DMS153 treated with DMSO at 0.1 percent for 48 hours (cell line): ENCODE results near the gene FBXL4.

Source experiments
- DNase-seq: peaks from one replicate; lab custom pipeline; 2025; ENCODE audit not compliant: unreplicated experiment; lab: John Stamatoyannopoulos, UW

Gene FBXL4

DNA sequence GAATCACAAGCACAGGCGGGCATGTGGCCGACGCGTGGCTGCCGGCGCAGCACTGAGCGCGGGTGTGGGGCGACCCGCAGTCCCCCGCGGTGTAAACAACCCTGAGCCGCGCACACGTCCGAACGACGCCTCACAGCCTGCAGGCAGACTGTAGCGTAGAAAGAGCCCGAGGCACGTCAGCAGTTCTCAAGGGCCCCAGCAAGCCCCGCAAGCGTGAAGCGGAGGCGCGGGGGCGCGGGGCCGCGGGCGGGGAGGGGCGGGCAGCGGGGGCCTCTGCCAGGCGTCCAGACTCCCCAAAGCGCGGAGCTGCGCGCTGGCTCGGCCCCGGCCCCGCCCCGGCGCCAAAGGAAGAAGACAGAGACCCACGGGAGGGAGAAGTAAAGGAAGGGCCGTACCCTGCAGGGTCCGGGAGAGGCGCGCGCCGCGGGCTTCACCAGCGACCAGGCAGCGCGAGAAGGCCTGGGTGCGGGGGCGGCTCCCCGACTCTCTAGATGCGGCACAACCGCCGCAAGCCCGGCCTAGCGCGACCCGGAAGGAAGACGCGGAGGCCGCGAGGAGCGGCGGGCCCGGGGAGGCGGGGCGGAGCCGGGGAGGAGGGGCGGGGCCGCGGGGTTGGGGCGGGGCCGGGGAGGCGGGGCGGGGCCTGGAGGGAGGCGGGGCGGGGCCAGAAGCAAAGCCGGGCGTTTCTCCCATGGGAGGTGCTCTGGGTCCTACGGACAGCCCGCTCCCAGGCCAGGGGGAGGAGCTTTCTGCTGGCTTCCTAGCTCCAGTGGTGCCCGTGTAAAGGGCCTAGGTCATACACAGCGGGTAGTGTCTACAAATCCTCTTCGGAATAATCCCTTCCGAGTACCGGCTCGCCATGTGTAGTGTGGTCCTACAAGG lies at the start of gene FBXL4:
TSS of gene FBXL4 (minus strand) at position 536 of the 882 bp plus-strand sequence. CDS start 20,958 bp downstream, outside the sequence.
- peak; percentile 91 for DNase-seq

DNA sequence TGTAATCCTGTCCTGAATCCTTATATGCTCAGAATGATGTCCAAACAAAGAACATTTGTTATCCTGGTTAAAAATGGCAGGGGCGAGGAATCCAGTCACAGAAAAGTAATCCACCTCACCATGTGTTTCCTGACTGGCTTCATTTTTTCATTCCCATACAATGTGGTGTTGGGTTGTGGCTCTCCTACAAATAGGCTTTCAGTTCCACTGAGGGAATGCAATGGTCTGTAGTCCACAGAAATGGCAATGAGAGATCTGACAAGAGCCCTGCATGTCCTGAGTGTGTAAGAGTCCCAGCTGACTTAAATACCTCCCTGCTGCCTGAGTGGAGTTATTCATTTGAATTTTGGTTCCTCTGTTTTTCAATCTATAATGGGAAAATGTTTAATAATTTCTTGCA lies 47.4 kb upstream of the FBXL4 start:
- no peak for DNase-seq

DNA sequence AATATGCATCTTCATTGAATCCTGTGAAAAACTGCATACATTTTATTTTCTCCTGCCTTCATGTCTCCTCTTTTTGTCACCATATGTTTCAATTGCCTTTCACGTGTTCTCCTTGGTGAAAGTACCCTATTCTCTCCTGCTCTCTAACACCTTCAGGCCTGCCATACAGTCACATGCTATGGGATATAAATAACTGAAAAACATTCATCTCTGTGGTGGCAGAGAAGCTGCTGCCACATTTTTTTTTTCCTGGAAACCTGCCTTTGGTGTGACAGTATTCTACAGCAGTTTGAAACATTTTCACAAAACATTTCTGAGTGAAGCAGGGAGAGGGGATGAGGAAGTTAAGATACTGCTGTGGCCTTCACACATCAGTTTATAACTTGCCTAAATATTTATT lies 44.8 kb upstream of the FBXL4 start:
- DNase-seq, result no peak

DNA sequence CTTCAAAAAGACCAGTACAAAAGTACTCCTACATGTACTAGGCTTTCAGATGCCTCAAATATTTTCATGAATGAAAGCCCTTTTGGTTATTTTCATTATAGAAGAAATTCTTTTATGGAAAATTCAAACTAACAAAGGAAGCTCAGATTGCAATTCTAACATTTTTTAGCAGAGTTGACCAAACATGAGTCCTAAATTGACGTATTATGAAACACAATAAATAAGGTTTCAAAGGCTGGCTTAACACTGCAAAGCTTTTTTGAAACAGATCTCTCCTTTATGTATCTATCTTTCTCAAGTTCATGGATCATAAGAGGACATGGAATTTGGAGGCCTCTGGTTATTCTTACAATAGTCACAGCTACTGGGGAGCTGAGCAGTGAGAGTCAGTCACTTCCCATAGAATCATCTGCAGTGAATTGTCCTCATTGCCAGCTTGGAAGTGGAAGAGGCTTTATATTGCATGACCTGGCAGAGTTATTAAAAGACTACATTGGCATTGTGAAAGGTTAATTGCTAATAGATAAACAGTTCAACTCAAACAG lies 38.4 kb upstream of the FBXL4 start:
- DNase-seq, result no peak

DNA sequence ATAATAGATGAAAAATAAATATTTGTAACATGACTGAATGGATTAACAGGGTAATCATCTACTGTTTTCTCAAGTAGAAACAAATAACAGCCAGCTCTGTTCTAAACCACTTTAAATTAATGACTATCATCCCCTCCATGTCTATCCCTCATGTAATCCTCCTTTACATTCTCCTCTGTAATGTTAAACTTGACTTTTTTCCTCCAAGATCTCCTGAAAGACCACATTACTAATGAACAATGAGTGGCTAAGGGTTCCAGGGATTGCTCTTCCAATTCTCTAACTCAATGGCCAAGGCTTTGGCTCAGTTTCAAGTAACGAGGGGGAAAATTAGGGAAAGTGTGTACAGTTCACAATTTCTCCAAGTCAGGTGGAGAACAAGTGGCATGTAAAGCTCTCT lies 37.6 kb upstream of the FBXL4 start:
- no peak for DNase-seq

DNA sequence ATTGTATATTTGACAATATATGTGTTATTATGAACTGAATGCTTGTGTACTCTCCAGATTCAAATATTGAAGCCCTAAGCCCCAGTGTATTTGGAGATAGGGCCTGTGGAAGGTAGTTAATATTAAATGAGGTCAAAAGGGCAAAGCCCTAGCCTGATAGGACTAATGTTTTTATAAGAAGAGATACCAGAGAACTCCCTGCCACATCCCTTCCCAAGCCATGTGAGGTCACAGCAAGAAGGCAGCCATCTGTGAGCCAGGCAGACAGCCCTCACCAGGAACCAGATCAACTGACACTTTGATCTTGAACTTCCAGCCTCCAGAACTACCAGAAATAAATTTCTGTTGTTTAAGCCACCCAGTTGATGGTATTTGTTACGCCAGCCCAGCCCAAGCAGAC lies 36.4 kb upstream of the FBXL4 start:
- no peak for DNase-seq

DNA sequence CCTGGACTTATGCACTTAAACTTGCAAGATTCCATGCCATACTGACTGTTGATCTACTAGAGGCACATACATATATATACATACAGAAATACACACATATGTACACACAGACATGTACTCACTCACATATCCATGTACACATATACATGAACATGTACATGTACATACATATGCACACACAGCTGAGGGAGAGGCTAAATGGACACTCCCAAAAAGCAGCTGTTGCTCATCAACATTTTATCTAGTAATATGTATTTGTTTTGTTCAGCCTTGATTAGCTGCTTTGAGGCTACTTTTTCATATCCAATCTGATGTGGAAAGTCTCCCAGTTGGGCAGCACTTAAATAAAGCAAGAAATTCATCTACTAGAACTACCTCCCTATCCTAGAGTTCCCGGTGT lies 33.7 kb upstream of the FBXL4 start:
- no peak for DNase-seq

DNA sequence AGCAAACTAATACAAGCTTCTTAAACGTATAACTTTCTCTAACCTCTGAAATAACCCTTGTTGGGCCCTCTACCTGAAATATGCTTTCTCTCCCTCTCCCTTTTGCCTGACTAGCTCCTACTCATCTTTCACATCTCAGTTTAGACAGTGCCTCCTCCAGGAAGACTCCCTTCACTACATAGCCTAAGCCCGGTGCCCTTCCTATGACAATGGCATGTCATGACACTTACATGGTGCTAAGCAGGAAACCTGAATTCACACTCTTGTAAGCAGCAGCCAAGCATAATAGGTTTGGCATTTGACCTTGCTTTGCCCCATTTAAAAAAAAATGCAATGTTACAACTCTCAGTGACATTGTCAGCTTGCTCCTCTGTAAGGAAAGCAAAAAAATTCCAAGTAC lies 33.1 kb upstream of the FBXL4 start:
- no peak for DNase-seq

DNA sequence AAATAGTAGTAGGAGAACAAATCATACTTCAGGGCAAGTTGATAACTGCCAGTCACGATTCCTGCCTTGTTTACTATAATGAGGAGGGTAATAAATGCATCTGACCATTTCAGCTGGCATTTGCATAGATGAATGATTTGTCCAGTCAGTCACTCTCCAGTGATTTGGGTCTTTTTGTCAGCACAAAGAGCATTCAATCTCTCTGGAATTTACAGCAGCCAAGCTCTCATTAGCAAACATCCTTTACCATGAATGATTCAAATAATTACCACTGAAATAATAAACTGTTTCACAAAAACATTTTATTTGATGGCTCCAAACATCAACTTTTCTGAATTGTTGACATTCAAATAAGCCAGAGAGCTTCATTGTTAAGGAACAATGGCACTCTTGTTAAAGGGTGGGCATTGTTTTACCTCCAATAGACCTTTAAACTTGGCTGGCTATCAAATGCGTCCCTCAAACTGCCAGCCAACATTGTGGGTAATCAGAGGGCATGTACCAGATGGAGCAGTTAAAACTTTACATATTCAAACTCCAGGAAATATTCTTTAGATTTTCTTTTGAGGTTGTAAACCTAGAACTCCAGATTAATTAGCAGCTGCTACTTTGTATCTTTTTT lies 30.0 kb upstream of the FBXL4 start:
- no peak for DNase-seq

DNA sequence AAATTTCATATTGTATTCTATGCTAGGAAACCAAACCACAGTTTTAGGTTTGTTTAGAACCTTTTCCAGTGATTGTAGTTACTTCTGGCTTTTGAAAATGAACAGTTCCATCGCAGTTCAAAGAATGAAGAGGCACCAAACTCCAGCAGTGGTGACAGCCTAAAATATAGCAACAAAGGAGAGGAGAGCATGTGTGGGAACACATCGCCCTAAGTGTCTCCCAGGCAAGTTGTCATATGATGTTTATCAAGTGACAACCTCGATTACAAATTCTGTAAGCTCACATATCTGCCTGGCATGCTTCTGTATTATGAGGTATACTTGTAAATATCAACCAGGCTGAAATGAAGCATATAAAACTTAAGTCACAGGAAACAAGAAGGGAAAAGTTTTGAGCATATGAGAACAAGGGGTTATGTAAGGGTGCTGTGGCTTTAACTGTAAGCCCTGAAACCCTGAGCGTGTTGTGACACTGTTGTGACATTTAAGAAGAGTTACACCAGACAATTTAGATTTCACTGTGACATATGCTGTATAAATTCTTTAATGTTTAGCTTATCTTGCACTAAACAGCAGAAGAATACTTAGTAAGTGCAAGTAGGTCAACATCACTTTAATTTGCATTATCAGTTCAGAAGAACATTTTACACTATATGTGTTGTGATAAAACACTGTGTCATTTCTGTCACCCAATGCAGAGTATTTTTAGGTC lies 29.1 kb upstream of the FBXL4 start:
- DNase-seq, result no peak

DNA sequence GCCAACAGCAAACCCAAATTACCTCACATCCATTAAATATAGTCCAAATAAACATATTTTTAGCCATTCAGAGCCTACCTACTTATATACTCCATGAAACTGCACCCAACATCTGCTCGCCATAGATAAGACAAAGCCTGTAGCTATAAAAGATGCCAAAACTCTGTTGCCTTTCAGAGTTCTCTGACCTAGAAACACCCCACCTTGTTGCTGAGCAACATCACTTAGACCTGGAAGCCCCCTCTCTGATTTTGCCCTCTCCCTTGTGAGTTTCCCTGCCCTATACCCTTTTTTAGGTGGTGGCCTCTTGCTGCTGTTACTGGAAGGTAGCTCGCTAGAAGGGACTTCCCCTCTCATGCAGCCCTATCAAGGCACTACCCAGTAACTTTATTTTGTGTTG lies 27.7 kb upstream of the FBXL4 start:
- DNase-seq, result no peak

DNA sequence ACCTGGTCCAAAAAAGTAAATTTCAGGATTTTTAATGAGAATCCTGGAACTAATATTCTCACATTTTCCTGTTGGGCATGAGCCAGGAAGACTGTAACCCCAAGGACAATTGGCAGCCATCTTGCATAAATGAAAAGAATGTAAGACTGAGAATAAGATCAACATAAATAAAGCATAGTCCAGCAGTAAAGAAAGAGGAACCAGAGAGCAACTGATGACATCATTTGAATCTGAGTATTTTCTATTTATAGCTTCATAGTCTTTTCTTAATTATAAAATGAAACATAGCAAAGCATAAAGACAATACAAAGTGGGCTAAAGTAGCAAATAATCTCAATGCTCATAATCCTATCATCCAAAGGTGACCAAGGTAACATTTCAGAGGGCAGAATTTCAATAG lies 26.6 kb upstream of the FBXL4 start:
- no peak for DNase-seq

DNA sequence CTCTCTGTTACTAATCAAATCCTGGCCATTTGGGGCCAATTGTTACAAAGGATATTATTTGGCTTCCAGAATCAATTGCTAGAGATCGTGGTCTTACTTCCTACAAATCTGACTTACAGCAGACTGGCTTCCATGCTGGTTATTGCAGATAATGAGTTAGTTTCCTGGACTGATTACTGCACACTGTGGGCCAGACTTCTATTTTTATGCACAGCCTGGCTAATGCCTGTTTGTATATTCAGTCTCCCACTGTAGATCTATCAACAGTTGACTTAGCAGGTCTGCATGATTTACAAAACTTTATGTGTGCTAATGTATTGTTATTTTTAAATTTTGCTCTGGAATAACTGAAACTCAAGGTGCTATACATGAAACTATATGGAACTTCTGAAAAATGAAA lies 25.8 kb upstream of the FBXL4 start:
- no peak for DNase-seq

DNA sequence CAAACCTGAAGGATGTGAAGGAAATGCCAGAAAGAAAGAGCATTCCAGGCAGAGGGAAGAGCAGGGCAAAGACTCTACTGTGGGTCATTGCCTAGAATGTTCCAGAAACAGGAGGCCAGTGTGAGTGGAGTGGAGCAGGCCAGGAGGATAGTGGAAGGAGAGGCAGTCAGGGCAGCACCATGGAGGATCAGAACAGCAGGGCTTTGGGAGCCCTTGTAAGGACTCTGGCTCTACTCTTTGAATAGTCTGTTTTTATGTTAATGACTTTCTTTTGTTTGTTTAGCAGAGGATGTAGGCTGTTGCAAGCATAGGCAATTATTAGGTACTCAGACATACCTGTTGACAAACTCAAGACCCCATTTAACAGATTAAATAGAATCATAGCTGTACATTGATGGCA lies 23.6 kb upstream of the FBXL4 start:
- no peak for DNase-seq

DNA sequence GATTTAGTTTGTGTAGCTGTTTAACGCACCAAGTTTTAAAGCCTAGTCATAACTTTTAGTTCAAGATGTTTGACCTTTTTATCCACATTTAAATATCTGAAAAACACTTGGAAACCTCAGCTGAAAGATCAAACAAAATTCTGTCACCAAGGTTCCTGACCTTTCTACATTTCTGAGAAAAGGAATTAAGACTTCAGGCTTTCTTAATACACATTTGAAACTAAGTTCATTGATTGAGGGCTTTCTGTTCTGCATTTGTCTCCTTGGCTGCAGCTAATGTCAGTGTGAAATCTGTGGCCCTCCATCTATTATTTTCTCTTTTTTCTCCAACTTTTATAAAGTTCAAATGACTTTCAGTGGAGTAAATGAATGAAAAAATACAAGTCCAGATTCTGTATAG lies 22.7 kb upstream of the FBXL4 start:
- no peak for DNase-seq

DNA sequence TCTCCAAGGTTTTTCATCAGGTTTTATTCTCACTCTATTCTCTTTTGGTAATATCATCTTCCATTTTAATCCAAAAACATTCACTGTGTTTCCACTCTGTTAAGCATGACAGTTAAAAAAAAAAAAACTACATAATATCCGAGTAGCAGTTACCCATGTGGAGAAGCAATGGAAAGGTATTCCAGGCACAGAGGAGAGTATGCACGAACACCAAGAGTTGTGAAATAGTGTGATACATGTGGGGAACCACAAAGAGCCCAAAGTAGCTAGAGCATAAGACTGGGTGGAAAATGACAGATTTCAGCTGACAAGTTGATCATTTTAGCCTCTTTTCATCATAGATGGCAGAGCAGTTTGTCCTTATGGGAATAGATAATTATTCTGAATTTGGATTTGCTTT lies 19.9 kb upstream of the FBXL4 start:
- no peak for DNase-seq

DNA sequence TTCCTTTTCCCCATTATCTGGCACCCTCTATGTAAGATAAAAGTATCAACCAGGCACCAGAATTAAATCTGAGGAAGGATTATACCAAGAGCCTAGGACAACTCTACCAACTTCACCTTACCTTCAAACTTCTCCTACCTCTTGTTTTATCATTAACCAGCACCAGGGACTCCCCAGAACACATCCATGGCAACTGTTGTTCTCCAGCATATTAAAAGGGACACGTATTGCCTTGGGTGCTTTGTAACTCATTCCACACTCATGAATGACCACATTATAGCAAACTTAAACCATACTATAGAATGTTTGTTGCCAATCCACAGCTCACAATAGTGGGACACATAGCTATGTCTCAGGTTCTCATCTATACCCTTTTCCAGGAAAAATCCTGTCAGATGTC lies 11.9 kb upstream of the FBXL4 start:
- no peak for DNase-seq

DNA sequence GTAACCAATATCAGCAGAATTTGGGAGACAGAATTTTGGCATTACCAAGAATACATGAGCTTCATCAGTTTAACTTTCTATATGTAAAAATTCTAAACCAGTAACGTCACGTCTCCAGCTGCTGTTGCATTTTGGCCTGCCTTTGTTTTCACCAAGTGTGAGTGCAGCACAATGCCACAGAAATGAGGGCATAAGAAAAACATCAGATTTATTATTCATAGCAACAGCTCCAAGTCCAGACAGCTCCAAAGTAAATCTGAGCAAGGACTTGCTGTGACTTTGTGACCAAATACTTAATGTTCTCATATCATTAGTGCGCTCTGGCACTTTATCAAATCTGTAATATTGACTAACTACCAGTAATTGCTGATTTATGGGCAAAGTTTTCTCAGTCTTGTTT lies 11.0 kb upstream of the FBXL4 start:
- no peak for DNase-seq

DNA sequence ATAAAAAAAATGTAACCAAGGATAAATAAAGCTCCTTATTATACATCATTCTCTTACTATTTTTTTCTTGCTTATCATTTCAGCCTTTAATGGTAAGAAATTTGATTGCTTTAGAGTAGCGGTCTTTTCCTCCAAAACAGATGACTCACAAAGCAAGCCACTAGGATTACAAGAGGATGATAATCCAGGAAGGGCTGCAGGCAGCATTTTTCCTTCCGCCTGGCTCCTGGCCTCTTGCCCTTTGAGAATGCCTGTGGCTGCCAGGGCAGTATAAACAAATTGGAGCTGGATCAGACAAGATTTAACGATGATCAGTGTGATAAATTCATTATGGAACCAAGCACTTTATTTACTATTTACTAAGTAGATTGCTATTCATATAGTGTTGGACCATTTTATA lies 9.7 kb upstream of the FBXL4 start:
- DNase-seq, result no peak

DNA sequence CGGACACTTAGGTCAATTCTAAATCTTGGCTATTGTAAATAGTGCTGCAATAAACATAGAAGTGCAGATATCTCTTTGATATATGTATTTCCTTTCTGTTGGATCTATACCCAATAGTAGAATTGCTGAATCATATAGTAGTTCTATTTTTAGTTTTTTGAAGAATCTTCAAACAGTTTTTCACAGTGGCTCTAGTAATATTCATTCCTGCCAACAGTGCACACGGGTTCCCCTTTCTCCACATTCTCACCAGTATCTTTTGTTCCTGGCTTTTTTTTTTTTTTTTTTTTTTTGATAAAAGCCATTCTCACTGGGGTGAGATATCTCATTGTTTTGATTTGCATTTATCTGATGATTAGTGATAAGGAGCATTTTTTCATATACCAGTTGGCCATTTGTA lies 1.8 kb upstream of the FBXL4 start:
- no peak for DNase-seq

DNA sequence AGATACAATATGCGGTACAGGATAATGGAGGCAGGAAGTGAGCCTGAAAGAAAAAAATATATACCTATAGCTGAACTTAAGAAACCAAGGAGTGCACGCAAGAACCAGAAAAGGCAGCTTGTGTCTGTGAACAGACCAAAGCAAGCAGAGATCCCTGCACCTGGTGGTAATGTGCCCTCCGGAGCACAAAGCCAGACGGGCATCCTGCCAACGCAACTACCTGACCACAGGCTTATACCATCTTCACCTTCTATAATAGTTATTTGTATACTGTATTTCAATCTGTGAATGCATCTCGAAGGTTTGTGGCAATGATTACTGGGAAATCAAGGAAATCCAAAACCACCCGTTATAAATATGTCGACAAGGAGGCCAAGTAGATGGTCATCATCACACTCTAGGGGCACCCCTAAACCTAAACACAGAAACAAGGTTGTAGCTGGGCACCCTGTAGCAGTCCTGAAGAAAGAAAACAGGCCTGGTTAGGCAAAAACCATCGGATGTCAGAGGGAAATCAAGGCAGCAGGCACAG lies 801 bp downstream of the FBXL4 start:
- peak; percentile 73 for DNase-seq
